HS-5 (cell line): ENCODE data around the gene NPHP1.
"Not testable (repeated sequence)": the region's sequence is repeated elsewhere in the genome, so short reads cannot be mapped to it uniquely, and the experiment has no call there.

ENCODE experiments used
- DNase-seq: peaks from one replicate; pipeline ENCODE4 v3.0.0-alpha.2; 2012; ENCODE audit warnings: low read depth

NPHP1 gene

GRCh38 chr2:110126086-110126773, 78.6 kb downstream of the NPHP1 start:
- DNase-seq = no peak

- peak; percentile 18 for DNase-seq
Measured at GRCh38 chr2:110124939-110125691, 79.7 kb downstream of the NPHP1 start.

GRCh38 chr2:110124038-110124825, 80.6 kb downstream of the NPHP1 start:
- no peak for DNase-seq

GRCh38 chr2:110121592-110121991, 83.2 kb downstream of the NPHP1 start:
- DNase-seq = no peak

- DNase-seq = no peak
Measured at GRCh38 chr2:110121052-110121334, 83.8 kb downstream of the NPHP1 start.

- DNase-seq = no peak
Measured at GRCh38 chr2:110120171-110121051, 84.4 kb downstream of the NPHP1 start.

GRCh38 chr2:110116033-110116710, 88.6 kb downstream of the NPHP1 start:
- DNase-seq = no peak

GRCh38 chr2:110115291-110116032, 89.4 kb downstream of the NPHP1 start, which contains the start of gene MALL:
TSS of gene MALL (minus strand) at chr2:110115822. CDS start at chr2:110115792, 30 bp downstream.
- DNase-seq = no peak

- DNase-seq = no peak
Measured at GRCh38 chr2:110114831-110115255, 90.0 kb downstream of the NPHP1 start.

GRCh38 chr2:110113961-110114591, 90.7 kb downstream of the NPHP1 start:
- no peak for DNase-seq

- DNase-seq = not testable (repeated sequence)
Measured at GRCh38 chr2:110108291-110108690, 96.5 kb downstream of the NPHP1 start.

GRCh38 chr2:110107092-110108079, 97.4 kb downstream of the NPHP1 start:
- DNase-seq = no peak

- DNase-seq = no peak
Measured at GRCh38 chr2:110106642-110107041, 98.2 kb downstream of the NPHP1 start.

- peak; percentile 65 for DNase-seq
Measured at GRCh38 chr2:110105608-110106467, 99.0 kb downstream of the NPHP1 start.

- no peak for DNase-seq
Measured at GRCh38 chr2:110105183-110105582, 99.6 kb downstream of the NPHP1 start.

- no peak for DNase-seq
Measured at GRCh38 chr2:110104025-110104771, 100.6 kb downstream of the NPHP1 start.
